Keratinocyte (primary cell): ENCODE results near the gene SRD5A1. TPM values are rescaled to one million over a fixed set of nuclear protein-coding genes. Genes with fewer than 3 reads are reported as not detected.

Source experiments
- DNase-seq: peaks from one replicate; pipeline ENCODE4 v3.0.0-alpha.2; 2011; ENCODE audit warnings: low read depth, missing footprints, low spot score
- FAIRE-seq: peaks from 2 replicates; lab custom pipeline; 2011; peaks lifted over from hg19 to GRCh38; lab: Jason Lieb, UNC
- H2AFZ ChIP-seq: 2 replicates; pipeline ENCODE4 v1.6.0; 2012; ENCODE audit warnings: low read length, control low read depth, inconsistent platforms; ENCODE audit not compliant: control insufficient read depth
- H3K27ac ChIP-seq: 2 replicates; pipeline ENCODE4 v1.5.1; 2011; ENCODE audit warnings: low read length; ENCODE audit not compliant: control insufficient read depth, insufficient read depth
- H3K27me3 ChIP-seq: 3 replicates; pipeline ENCODE4 v1.6.0; 2011; ENCODE audit warnings: low read length; ENCODE audit not compliant: control insufficient read depth, insufficient read depth; ENCODE audit errors: extremely low read depth
- H3K36me3 ChIP-seq, 2 experiments: 2 replicates in 1 of 2; 3 replicates in 1 of 2; pipeline ENCODE4 v1.5.1; 2011; ENCODE audit warnings: low read length in 2 of 2, mild to moderate bottlenecking in 1 of 2; ENCODE audit not compliant: control insufficient read depth in 2 of 2, insufficient read depth in 2 of 2; ENCODE audit errors: extremely low read depth in 1 of 2
- H3K4me1 ChIP-seq: 3 replicates; pipeline ENCODE4 v1.5.1; 2011; ENCODE audit warnings: low read length; ENCODE audit not compliant: control insufficient read depth, insufficient read depth; ENCODE audit errors: extremely low read depth
- H3K4me2 ChIP-seq: 3 replicates; pipeline ENCODE4 v1.6.0; 2011; ENCODE audit warnings: low read depth, low read length; ENCODE audit not compliant: control insufficient read depth, insufficient read depth; ENCODE audit errors: extremely low read depth
- H3K4me3 ChIP-seq, 3 experiments: fragments of 200-600 bp in 1 of 3; sonication (generic) in 1 of 3; 2 replicates in 2 of 3; 3 replicates in 1 of 3; pipeline ENCODE4 v1.5.1; 2011 to 2016; ENCODE audit warnings: low read length in 3 of 3, mild to moderate bottlenecking in 3 of 3, control low read depth in 2 of 3, inconsistent platforms in 1 of 3, low read depth in 1 of 3, mixed read lengths in 1 of 3, mixed run types in 1 of 3, moderate library complexity in 1 of 3; ENCODE audit not compliant: control insufficient read depth in 2 of 3, insufficient read depth in 2 of 3; ENCODE audit errors: extremely low read depth in 1 of 3
- H3K79me2 ChIP-seq: 2 replicates; pipeline ENCODE4 v1.6.0; 2012; ENCODE audit warnings: low read length; ENCODE audit not compliant: control insufficient read depth, insufficient read depth
- H3K9ac ChIP-seq: 3 replicates; pipeline ENCODE4 v1.6.0; 2011; ENCODE audit warnings: low read length; ENCODE audit not compliant: control insufficient read depth, insufficient read depth; ENCODE audit errors: extremely low read depth
- H3K9me1 ChIP-seq: 3 replicates; pipeline ENCODE4 v1.6.0; 2011; ENCODE audit warnings: low read length; ENCODE audit not compliant: control insufficient read depth, insufficient read depth; ENCODE audit errors: extremely low read depth
- H3K9me3 ChIP-seq: 2 replicates; pipeline ENCODE4 v1.5.1; 2012; ENCODE audit warnings: low read depth, low read length; ENCODE audit not compliant: control insufficient read depth
- H4K20me1 ChIP-seq: 3 replicates; pipeline ENCODE4 v1.6.0; 2011; ENCODE audit warnings: low read length; ENCODE audit not compliant: control insufficient read depth, insufficient read depth; ENCODE audit errors: extremely low read depth
- EZH2 ChIP-seq: IDR thresholded peaks from one replicate; pipeline ENCODE4 v1.6.1; 2012; ENCODE audit warnings: inconsistent platforms, mild to moderate bottlenecking, low read length, moderate library complexity
- dilution Hi-C: fragments of 300-500 bp; cut with MboI; formaldehyde crosslinking; loops from one replicate; pipeline ENCODE4 v1.7.0; 2020; ENCODE audit warnings: low sequenced_read_pairs; ENCODE audit not compliant: extremely low pct_ligation_motif_present
- polyA plus RNA-seq, 5 experiments: library from polyadenylated mRNA; depleted of rRNA in 3 of 5; stranded (reverse) in 3 of 5; stranded (forward) in 1 of 5; unstranded in 1 of 5; fragments of >200 nt; gene quantifications; 1 replicate in 1 of 5; 2 replicates in 3 of 5; 3 replicates in 1 of 5; pipeline versions ENCODE4 v1.2.1 to v1.2.3, GENCODE V29; 2011 to 2012; ENCODE audit warnings: missing spikeins in 2 of 5, low read depth in 1 of 5, low replicate concordance in 1 of 5
- TF ChIP-seq, protein P1 (sequence below), 3 experiments: IDR thresholded peaks in 1 of 3; conservative IDR thresholded peaks in 1 of 3; optimal IDR thresholded peaks in 1 of 3; 2 replicates in 2 of 3; 3 replicates in 1 of 3; pipeline versions ENCODE3 to v1.5.1; 2011; ENCODE audit warnings: low read length in 3 of 3, mild to moderate bottlenecking in 3 of 3, moderate library complexity in 2 of 3, control low read depth in 1 of 3, inconsistent platforms in 1 of 3; ENCODE audit not compliant: insufficient read depth in 2 of 3; ENCODE audit errors: extremely low read depth in 1 of 3

The SRD5A1 gene
- polyA plus RNA-seq, 1 donor (not counting 4 experiments of a cell fraction or from before 2014, with no cell fraction given) = 35.4 TPM

DNA sequence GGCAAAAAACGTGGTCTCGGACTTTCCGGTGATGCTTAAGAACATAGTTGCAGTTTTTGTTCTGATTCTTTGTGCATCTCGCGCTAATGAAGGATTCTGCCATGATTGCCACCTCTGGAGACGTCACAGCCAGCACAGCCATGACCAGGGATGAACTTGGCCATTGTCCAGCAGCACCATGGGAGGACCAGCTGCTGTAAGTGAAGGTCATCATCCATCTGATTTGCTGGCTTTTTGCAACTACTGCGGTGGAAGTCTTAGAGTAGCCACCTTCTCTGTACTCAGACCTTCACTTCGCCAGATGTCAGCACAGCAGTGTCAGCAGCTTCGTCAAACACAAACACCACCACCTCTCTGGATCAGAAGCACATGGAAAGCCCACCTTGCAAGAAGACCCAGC, 46.1 kb upstream of the SRD5A1 start:
- peaks cover 4% of the 10 kb centered on the region for H3K4me1 ChIP-seq
- dilution Hi-C loops = no loop called here
- no peak overlapping the region for H3K4me2 ChIP-seq
- FAIRE-seq = no peak
- H3K9me3 ChIP-seq = no peaks in the 10 kb centered on the region
- no peaks in the 10 kb centered on the region for H3K36me3 ChIP-seq
- peaks cover 33% of the 10 kb centered on the region for H3K27me3 ChIP-seq
- no peak for DNase-seq
- H3K79me2 ChIP-seq = no peaks in the 10 kb centered on the region
- no peak overlapping the region for H3K27ac ChIP-seq
- H3K9me1 ChIP-seq = no peaks in the 10 kb centered on the region
- H3K9ac ChIP-seq = no peak overlapping the region
- no peaks in the 10 kb centered on the region for H4K20me1 ChIP-seq
- no peak for TF ChIP-seq EZH2
- TF ChIP-seq, protein P1, sequence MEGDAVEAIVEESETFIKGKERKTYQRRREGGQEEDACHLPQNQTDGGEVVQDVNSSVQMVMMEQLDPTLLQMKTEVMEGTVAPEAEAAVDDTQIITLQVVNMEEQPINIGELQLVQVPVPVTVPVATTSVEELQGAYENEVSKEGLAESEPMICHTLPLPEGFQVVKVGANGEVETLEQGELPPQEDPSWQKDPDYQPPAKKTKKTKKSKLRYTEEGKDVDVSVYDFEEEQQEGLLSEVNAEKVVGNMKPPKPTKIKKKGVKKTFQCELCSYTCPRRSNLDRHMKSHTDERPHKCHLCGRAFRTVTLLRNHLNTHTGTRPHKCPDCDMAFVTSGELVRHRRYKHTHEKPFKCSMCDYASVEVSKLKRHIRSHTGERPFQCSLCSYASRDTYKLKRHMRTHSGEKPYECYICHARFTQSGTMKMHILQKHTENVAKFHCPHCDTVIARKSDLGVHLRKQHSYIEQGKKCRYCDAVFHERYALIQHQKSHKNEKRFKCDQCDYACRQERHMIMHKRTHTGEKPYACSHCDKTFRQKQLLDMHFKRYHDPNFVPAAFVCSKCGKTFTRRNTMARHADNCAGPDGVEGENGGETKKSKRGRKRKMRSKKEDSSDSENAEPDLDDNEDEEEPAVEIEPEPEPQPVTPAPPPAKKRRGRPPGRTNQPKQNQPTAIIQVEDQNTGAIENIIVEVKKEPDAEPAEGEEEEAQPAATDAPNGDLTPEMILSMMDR (optimal IDR thresholded peaks at IDR 0.05 in 1 of 3, IDR thresholded peaks at IDR 0.05 in 1 of 3, conservative IDR thresholded peaks at IDR 0.05 in 1 of 3; ENCODE audit: extremely low read depth in 1 of 3, insufficient read depth in 2 of 3, low read length in 3 of 3) = no peak
- no peak overlapping the region for H3K4me3 ChIP-seq
- no peak overlapping the region for H2AFZ ChIP-seq

DNA sequence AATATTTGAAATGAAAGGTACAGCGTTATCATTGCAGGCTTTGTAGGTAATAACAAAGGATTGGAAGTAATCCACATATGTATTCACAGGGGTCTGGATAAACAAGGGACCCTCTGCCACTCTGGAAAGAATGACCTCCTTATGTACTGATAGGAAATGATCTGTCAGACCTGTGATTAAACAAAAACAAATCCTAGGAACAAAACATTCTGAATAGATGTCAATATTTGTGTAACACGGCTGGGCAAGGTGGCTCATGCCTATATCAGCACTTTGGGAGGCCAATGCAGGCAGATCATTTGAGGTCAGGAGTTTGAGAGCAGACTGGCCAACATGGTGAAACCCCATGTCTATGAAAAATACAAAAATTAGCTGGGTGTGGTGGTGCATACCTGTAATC, 42.7 kb upstream of the SRD5A1 start:
- dilution Hi-C loops = no loop called here
- peaks cover 4% of the 10 kb centered on the region for H3K4me1 ChIP-seq
- no peak overlapping the region for H2AFZ ChIP-seq
- H3K9me3 ChIP-seq = no peaks in the 10 kb centered on the region
- H3K9me1 ChIP-seq = no peaks in the 10 kb centered on the region
- FAIRE-seq = no peak
- no peak overlapping the region for H3K9ac ChIP-seq
- no peaks in the 10 kb centered on the region for H3K79me2 ChIP-seq
- H3K36me3 ChIP-seq = no peaks in the 10 kb centered on the region
- no peak overlapping the region for H3K4me3 ChIP-seq
- no peaks in the 10 kb centered on the region for H4K20me1 ChIP-seq
- DNase-seq = no peak
- H3K27me3 ChIP-seq = peaks cover 4% of the 10 kb centered on the region
- H3K4me2 ChIP-seq = no peak overlapping the region
- H3K27ac ChIP-seq = no peak overlapping the region
- TF ChIP-seq EZH2 = no peak

DNA sequence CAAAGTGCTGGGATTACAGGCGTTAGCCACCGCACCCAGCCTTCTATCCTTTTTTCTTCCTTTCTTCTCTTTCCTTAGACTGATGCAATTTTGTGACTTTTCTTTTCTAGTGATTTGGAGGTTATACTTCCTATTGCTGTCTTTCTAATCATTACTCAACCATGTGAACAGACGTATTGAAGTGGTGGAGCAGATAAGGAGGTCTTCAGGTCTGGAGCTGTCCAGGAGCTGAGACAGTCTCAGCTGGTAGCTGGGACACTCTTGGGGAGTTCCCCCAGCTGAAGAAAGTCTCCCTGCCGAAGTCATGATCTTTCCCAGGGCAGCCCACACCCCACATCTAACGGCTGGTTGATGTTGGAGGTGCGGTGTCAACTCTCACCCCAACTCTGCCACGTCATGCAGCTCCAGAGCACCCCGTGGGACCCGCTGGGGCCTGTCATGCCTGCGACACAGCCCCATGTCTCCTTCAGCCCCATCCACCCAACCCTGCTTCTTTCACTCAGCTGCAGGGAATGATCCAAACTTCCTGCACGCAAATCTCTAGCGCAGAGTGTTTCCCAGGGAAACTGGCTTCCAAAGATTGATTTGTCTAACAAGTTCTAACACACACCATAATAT, 41.5 kb upstream of the SRD5A1 start:
- Histone ChIP-seq H3K36me3 (peaks cover 0 to 5% of the 10 kb centered on the region in 2 experiments), H3K4me2 (no peak overlapping the region), H2AFZ (no peak overlapping the region), H4K20me1 (no peaks in the 10 kb centered on the region), H3K27me3 (no peaks in the 10 kb centered on the region), H3K27ac (no peak overlapping the region), H3K79me2 (no peaks in the 10 kb centered on the region), H3K4me1 (peaks cover 4% of the 10 kb centered on the region), H3K9me3 (no peaks in the 10 kb centered on the region), H3K4me3 (no peak overlapping the region), H3K9ac (no peak overlapping the region), H3K9me1 (no peaks in the 10 kb centered on the region)
- dilution Hi-C loops = no loop called here
- TF ChIP-seq, protein P1 (optimal IDR thresholded peaks at IDR 0.05 in 1 of 3, IDR thresholded peaks at IDR 0.05 in 1 of 3, conservative IDR thresholded peaks at IDR 0.05 in 1 of 3; ENCODE audit: extremely low read depth in 1 of 3, insufficient read depth in 2 of 3, low read length in 3 of 3) = no peak
- TF ChIP-seq EZH2 = no peak
- FAIRE-seq = no peak
- no peak for DNase-seq
